GM13977 (cell line): ENCODE measurements around the gene SP3.

Source experiments
- DNase-seq: peaks from one replicate; pipeline ENCODE4 v3.0.0; 2012; ENCODE audit warnings: low spot score
- CTCF ChIP-seq: IDR thresholded peaks from 2 replicates; pipeline ENCODE4 v1.5.1; 2012; ENCODE audit warnings: mild to moderate bottlenecking, control low read depth; ENCODE audit not compliant: insufficient read depth; ENCODE audit errors: extremely low read depth, missing control alignments
- in situ Hi-C: fragments of 300-500 bp; cut with MboI; formaldehyde crosslinking; loops from one replicate; pipeline ENCODE4 v1.12.0; 2022; ENCODE audit warnings: low sequenced_read_pairs, low pct_unique_long_range_greater_than_20kb, mixed read lengths, inconsistent platforms; ENCODE audit not compliant: unreplicated experiment

The SP3 gene

GRCh38 chr2:173860566-173860965 lies 104.6 kb downstream of the SP3 start:
- in situ Hi-C loops = no loop called here
- TF ChIP-seq CTCF = no peak
- no peak for DNase-seq

- in situ Hi-C loops = no loop called here
- no peak for TF ChIP-seq CTCF
- DNase-seq = no peak
Observed at GRCh38 chr2:173860082-173860481, 105.1 kb downstream of the SP3 start.

- TF ChIP-seq CTCF = no peak
- peak; percentile 41 for DNase-seq
Observed at GRCh38 chr2:173858291-173858731, 106.9 kb downstream of the SP3 start.

More at GRCh38 chr2:173858291-173858731, 106.9 kb downstream of the SP3 start:
- in situ Hi-C loops = no loop called here
